Transverse colon (tissue), 4 donors: ENCODE measurements around the gene TIPARP.

ENCODE experiments used
- POLR2A ChIP-seq: fragments of 450-650 bp; IDR thresholded peaks from one replicate; pipeline ENCODE4 v1.6.1; 2016; ENCODE audit warnings: antibody characterized with exemption, mild to moderate bottlenecking, moderate library complexity
- POLR2AphosphoS5 ChIP-seq, 3 donors: sonication (generic); formaldehyde crosslinking; IDR thresholded peaks; one replicate each; pipeline ENCODE4 v1.6.1; 2016; ENCODE audit warnings: antibody characterized with exemption in 3 of 3
- TF ChIP-seq, protein P1 (sequence below), 5 experiments: fragments of 200-600 bp in 3 of 5; fragments of 450-650 bp in 2 of 5; sonication (generic) in 3 of 5; IDR thresholded peaks; 1 replicate in 2 of 5; 2 replicates in 3 of 5; pipeline ENCODE4 v1.5.1; 2016 to 2017; ENCODE audit warnings: antibody characterized with exemption in 5 of 5, inconsistent platforms in 3 of 5, mild to moderate bottlenecking in 2 of 5, moderate library complexity in 1 of 5

DNA sequence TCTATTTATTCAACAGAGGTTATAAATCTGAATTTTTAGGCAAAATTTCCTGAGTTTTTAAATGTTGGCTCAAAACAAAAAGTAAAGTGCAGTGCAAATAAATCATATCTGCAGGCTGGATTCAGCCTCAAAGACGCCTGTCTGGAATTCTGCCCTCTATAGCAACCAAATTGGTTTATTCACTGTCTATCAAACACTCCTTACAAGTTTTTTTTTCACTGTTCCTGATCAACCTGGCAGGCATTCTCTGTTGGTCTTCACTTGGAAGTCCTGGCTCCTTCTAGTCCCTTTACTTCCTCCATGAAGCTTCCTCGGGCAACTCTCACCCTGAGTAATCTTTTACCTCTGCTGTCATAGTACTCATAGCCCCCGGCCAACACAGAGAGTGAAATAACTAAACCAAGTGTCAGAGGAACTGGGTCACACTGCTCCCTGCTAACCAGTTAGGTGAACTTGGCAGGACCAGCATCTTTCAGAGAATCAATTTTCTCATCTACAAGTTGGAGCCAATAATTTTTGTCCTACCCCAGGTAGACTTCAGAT lies 36.8 kb upstream of the TIPARP start:
- TF ChIP-seq POLR2AphosphoS5 (IDR thresholded peaks at IDR 0.05) (no peak), POLR2A (no peak)
- TF ChIP-seq, protein P1, sequence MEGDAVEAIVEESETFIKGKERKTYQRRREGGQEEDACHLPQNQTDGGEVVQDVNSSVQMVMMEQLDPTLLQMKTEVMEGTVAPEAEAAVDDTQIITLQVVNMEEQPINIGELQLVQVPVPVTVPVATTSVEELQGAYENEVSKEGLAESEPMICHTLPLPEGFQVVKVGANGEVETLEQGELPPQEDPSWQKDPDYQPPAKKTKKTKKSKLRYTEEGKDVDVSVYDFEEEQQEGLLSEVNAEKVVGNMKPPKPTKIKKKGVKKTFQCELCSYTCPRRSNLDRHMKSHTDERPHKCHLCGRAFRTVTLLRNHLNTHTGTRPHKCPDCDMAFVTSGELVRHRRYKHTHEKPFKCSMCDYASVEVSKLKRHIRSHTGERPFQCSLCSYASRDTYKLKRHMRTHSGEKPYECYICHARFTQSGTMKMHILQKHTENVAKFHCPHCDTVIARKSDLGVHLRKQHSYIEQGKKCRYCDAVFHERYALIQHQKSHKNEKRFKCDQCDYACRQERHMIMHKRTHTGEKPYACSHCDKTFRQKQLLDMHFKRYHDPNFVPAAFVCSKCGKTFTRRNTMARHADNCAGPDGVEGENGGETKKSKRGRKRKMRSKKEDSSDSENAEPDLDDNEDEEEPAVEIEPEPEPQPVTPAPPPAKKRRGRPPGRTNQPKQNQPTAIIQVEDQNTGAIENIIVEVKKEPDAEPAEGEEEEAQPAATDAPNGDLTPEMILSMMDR (IDR thresholded peaks at IDR 0.05), result no peak
